ENCODE measurements around the gene ZNF76. TPM values are rescaled to one million over a fixed set of nuclear protein-coding genes. Genes with fewer than 3 reads are reported as not detected.
A peak's percentile ranks its signal among the peaks of the same experiment; 100 is the strongest.

The ZNF76 gene
- total and polyA plus RNA-seq, 2 of the 13 experiments (the other 11 are each of a cell fraction or from before 2014, with no cell fraction given): 13.2 to 26.4 TPM

DNA sequence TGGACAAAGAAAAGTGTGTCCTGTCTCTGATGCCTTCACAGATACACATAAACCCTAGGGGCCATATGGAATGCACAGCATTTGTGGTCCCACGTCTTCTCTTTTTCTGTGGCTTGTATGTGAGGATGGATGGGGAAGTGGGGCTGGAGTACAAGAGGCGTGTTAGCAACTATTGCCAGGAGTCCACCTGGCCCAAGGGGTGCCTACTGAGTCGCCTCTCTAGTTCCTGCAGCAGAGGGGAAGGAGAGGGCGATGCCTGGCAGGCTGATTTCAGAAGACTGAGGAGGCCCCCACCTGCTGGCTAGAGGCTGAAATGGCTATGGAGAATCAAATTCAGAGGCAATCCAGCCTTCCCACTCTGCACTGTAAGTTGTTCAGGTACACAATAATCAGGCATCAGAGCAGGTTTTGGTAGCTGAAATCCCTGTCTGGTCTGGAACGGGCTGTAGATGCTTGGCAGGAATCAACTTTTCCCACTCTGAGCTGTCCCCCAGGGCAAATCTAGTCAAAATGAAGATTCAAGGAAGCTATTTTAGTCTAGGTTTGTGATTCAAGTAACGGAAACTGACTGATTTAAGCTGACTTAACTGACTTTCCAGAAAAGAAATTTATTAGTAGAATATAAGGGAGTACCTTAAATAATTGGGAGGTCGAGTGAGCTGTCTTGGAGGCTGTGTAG is 68.0 kb downstream of the ZNF76 start (continued):
- no peak for TF ChIP-seq ZNF816 (CRISPR knock-in tag; IDR thresholded peaks at IDR 0.05; ENCODE audit: borderline replicate concordance)
- no peak for TF ChIP-seq ZNF138 (CRISPR knock-in tag; IDR thresholded peaks at IDR 0.05; ENCODE audit: low read depth)
- TF ChIP-seq TGIF2 (CRISPR knock-in tag; IDR thresholded peaks at IDR 0.05): no peak
- TF ChIP-seq KLF16 (CRISPR knock-in tag; IDR thresholded peaks at IDR 0.05): no peak
- TF ChIP-seq ZNF83 (CRISPR knock-in tag; IDR thresholded peaks at IDR 0.05; ENCODE audit: borderline replicate concordance): no peak
- TF ChIP-seq, protein P1, sequence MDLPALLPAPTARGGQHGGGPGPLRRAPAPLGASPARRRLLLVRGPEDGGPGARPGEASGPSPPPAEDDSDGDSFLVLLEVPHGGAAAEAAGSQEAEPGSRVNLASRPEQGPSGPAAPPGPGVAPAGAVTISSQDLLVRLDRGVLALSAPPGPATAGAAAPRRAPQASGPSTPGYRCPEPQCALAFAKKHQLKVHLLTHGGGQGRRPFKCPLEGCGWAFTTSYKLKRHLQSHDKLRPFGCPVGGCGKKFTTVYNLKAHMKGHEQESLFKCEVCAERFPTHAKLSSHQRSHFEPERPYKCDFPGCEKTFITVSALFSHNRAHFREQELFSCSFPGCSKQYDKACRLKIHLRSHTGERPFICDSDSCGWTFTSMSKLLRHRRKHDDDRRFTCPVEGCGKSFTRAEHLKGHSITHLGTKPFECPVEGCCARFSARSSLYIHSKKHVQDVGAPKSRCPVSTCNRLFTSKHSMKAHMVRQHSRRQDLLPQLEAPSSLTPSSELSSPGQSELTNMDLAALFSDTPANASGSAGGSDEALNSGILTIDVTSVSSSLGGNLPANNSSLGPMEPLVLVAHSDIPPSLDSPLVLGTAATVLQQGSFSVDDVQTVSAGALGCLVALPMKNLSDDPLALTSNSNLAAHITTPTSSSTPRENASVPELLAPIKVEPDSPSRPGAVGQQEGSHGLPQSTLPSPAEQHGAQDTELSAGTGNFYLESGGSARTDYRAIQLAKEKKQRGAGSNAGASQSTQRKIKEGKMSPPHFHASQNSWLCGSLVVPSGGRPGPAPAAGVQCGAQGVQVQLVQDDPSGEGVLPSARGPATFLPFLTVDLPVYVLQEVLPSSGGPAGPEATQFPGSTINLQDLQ (CRISPR knock-in tag; IDR thresholded peaks at IDR 0.05): no peak
- TF ChIP-seq, protein P2, sequence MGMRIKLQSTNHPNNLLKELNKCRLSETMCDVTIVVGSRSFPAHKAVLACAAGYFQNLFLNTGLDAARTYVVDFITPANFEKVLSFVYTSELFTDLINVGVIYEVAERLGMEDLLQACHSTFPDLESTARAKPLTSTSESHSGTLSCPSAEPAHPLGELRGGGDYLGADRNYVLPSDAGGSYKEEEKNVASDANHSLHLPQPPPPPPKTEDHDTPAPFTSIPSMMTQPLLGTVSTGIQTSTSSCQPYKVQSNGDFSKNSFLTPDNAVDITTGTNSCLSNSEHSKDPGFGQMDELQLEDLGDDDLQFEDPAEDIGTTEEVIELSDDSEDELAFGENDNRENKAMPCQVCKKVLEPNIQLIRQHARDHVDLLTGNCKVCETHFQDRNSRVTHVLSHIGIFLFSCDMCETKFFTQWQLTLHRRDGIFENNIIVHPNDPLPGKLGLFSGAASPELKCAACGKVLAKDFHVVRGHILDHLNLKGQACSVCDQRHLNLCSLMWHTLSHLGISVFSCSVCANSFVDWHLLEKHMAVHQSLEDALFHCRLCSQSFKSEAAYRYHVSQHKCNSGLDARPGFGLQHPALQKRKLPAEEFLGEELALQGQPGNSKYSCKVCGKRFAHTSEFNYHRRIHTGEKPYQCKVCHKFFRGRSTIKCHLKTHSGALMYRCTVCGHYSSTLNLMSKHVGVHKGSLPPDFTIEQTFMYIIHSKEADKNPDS (CRISPR knock-in tag; IDR thresholded peaks at IDR 0.05): no peak
- no peak for TF ChIP-seq DMTF1 (CRISPR knock-in tag; IDR thresholded peaks at IDR 0.05)
- TF ChIP-seq MLLT10 (CRISPR knock-in tag; IDR thresholded peaks at IDR 0.05): no peak
- no peak for TF ChIP-seq CHD2 (IDR thresholded peaks at IDR 0.05; ENCODE audit: low read depth, low read length)
- peak; percentile 19; the same call in 1 of the 2 replicates for TF ChIP-seq KAT8 (CRISPR knock-in tag; IDR thresholded peaks at IDR 0.05)
- no peak for TF ChIP-seq ZNF570 (CRISPR knock-in tag; IDR thresholded peaks at IDR 0.05; ENCODE audit: borderline replicate concordance)
- TF ChIP-seq GTF3A (CRISPR knock-in tag; conservative IDR thresholded peaks at IDR 0.05): no peak
- TF ChIP-seq ZNF792 (CRISPR knock-in tag; IDR thresholded peaks at IDR 0.05): 0 out of 2 replicates have a peak, but pooled peaks have one; percentile 23
- TF ChIP-seq ZNF703 (CRISPR knock-in tag; IDR thresholded peaks at IDR 0.05; ENCODE audit: borderline replicate concordance): no peak
- peak; percentile 29; the same call in 1 of the 2 replicates for TF ChIP-seq KDM4B (CRISPR knock-in tag; IDR thresholded peaks at IDR 0.05)
- no peak for TF ChIP-seq ARNT2 (CRISPR knock-in tag; IDR thresholded peaks at IDR 0.05; ENCODE audit: low read depth)
- no peak for TF ChIP-seq DBP (CRISPR knock-in tag; IDR thresholded peaks at IDR 0.05; ENCODE audit: not compliant biosample characterization)
- TF ChIP-seq PHF21A (CRISPR knock-in tag; IDR thresholded peaks at IDR 0.05): 0 out of 2 replicates have a peak, but pooled peaks have one; percentile 33
- no peak for TF ChIP-seq SYNCRIP (IDR thresholded peaks at IDR 0.05; ENCODE audit: insufficient read depth, low read depth, low read length)
- peak; percentile 18; the same call in 1 of the 2 replicates for TF ChIP-seq SAP130 (CRISPR knock-in tag; IDR thresholded peaks at IDR 0.05; ENCODE audit: low read depth)
